Breast epithelium (tissue), 3 donors: ENCODE results near the gene OR2H1.

Experiments used
- CTCF ChIP-seq, 3 donors: fragments of 450-650 bp; IDR thresholded peaks; one replicate each; pipeline ENCODE4 v1.5.1; 2016 to 2017; ENCODE audit warnings: antibody characterized with exemption in 3 of 3, mild to moderate bottlenecking in 3 of 3, moderate library complexity in 3 of 3
- POLR2AphosphoS5 ChIP-seq, 3 donors: sonication (generic); formaldehyde crosslinking; IDR thresholded peaks; one replicate each; pipeline ENCODE4 v1.6.1; 2017; ENCODE audit warnings: antibody characterized with exemption in 3 of 3

DNA sequence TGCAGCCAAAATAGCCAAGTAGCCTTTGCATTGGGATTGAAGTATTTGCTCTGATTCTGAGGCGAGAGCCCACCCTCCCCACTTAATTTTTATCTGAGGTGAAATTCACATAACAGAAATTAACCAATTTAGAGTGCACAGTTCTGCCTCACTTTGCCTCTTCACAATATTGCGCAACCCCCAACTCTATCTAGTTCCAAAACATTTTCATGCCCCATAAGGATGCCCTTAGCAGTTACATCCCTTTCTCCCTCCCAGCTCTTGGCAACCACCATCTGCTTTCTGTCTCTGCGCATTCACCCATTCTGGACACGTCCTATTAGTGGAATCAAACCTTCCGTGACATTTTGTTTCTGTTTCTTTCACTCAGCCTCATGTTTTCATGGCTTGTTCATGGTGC, 21.8 kb downstream of the OR2H1 start:
- TF ChIP-seq CTCF (IDR thresholded peaks at IDR 0.05) (no peak), POLR2AphosphoS5 (IDR thresholded peaks at IDR 0.05) (no peak)
